ENCODE measurements around the gene KCNIP1.

Gene KCNIP1

GRCh38 chr5:170743876-170744212, 240.0 kb downstream of the KCNIP1 start:
- H4K8ac ChIP-seq (ENCODE audit: low read length), result no peak overlapping the region
- H3K9ac ChIP-seq (ENCODE audit: low read length), result no peak overlapping the region
- H4K91ac ChIP-seq (ENCODE audit: low read length), result no peak overlapping the region
- H2BK15ac ChIP-seq (ENCODE audit: low read depth, poor library complexity, severe bottlenecking), result no peak overlapping the region
- H3K4ac ChIP-seq (ENCODE audit: low read depth in 1 of 2, low read length in 2 of 2), result no peak overlapping the region
- no peak overlapping the region for H3K4me2 ChIP-seq (ENCODE audit: low read length, poor library complexity, severe bottlenecking)
- no peak overlapping the region for H2AK5ac ChIP-seq (ENCODE audit: low read length, severe bottlenecking)
- no peaks in the 10 kb centered on the region for H3K79me1 ChIP-seq (replicated peaks; ENCODE audit: low read length, poor library complexity, severe bottlenecking)
- H2BK12ac ChIP-seq (ENCODE audit: low read length in 2 of 2), result no peak overlapping the region
- no peak overlapping the region for H2BK120ac ChIP-seq (ENCODE audit: low read depth, low read length)
- H3K4me1 ChIP-seq (ENCODE audit: control insufficient read depth, insufficient read depth, low read depth, low read length), result peaks cover 8% of the 10 kb centered on the region
- H3K36me3 ChIP-seq (ENCODE audit: control insufficient read depth in 1 of 2, insufficient read depth in 2 of 2, low read depth in 1 of 2, low read length in 2 of 2), result no peaks in the 10 kb centered on the region
- no peak overlapping the region for H2BK5ac ChIP-seq (ENCODE audit: low read depth, low read length, poor library complexity, severe bottlenecking)
- H3K14ac ChIP-seq (ENCODE audit: low read length in 2 of 2), result no peak overlapping the region
- no peak overlapping the region for H2AFZ ChIP-seq (ENCODE audit: low read depth, low read length)
- no peak overlapping the region for H3K23ac ChIP-seq (ENCODE audit: low read length in 2 of 2)
- H3K27ac ChIP-seq (ENCODE audit: low read length, poor library complexity, severe bottlenecking), result no peak overlapping the region
- no peak for DNase-seq
- 16% methylated on average over 8 of the region's 12 CpGs for WGBS
- no peak overlapping the region for H3K18ac ChIP-seq (ENCODE audit: low read depth in 1 of 2, low read length in 2 of 2)
- H3K9me3 ChIP-seq (ENCODE audit: control insufficient read depth, low read length), result no peaks in the 10 kb centered on the region
- peaks cover 31 to 48% of the 10 kb centered on the region in 2 experiments for H3K27me3 ChIP-seq (ENCODE audit: control insufficient read depth in 1 of 2, insufficient read depth in 1 of 2, low read length in 2 of 2)
- no peak overlapping the region for H3K4me3 ChIP-seq (ENCODE audit: insufficient read depth in 1 of 2, low read depth in 1 of 2, low read length in 2 of 2)

GRCh38 chr5:170745481-170746071, 241.8 kb downstream of the KCNIP1 start:
- WGBS, result 43% methylated on average over 12 of the region's 12 CpGs
- no peak overlapping the region for H3K4me2 ChIP-seq (ENCODE audit: low read length, poor library complexity, severe bottlenecking)
- no peak overlapping the region for H2BK5ac ChIP-seq (ENCODE audit: low read depth, low read length, poor library complexity, severe bottlenecking)
- no peak overlapping the region for H2AFZ ChIP-seq (ENCODE audit: low read depth, low read length)
- no peak overlapping the region for H2BK15ac ChIP-seq (ENCODE audit: low read depth, poor library complexity, severe bottlenecking)
- no peak overlapping the region for H2AK5ac ChIP-seq (ENCODE audit: low read length, severe bottlenecking)
- H4K8ac ChIP-seq (ENCODE audit: low read length), result no peak overlapping the region
- peak; percentile 43 for DNase-seq
- H2BK120ac ChIP-seq (ENCODE audit: low read depth, low read length), result no peak overlapping the region
- no peak overlapping the region for H4K91ac ChIP-seq (ENCODE audit: low read length)
- H3K9me3 ChIP-seq (ENCODE audit: control insufficient read depth, low read length), result no peaks in the 10 kb centered on the region
- no peak overlapping the region for H2BK12ac ChIP-seq (ENCODE audit: low read length in 2 of 2)
- no peaks in the 10 kb centered on the region for H3K79me1 ChIP-seq (replicated peaks; ENCODE audit: low read length, poor library complexity, severe bottlenecking)
- H3K36me3 ChIP-seq (ENCODE audit: control insufficient read depth in 1 of 2, insufficient read depth in 2 of 2, low read depth in 1 of 2, low read length in 2 of 2), result no peaks in the 10 kb centered on the region
- H3K18ac ChIP-seq (ENCODE audit: low read depth in 1 of 2, low read length in 2 of 2), result no peak overlapping the region
- no peak overlapping the region for H3K27ac ChIP-seq (ENCODE audit: low read length, poor library complexity, severe bottlenecking)
- H3K14ac ChIP-seq (ENCODE audit: low read length in 2 of 2), result no peak overlapping the region
- H3K9ac ChIP-seq (ENCODE audit: low read length), result no peak overlapping the region
- H3K27me3 ChIP-seq (ENCODE audit: control insufficient read depth in 1 of 2, insufficient read depth in 1 of 2, low read length in 2 of 2), result peaks cover 35 to 53% of the 10 kb centered on the region in 2 experiments
- no peak overlapping the region for H3K4me3 ChIP-seq (ENCODE audit: insufficient read depth in 1 of 2, low read depth in 1 of 2, low read length in 2 of 2)
- no peak overlapping the region for H3K4ac ChIP-seq (ENCODE audit: low read depth in 1 of 2, low read length in 2 of 2)
- no peak overlapping the region for H3K23ac ChIP-seq (ENCODE audit: low read length in 2 of 2)
- H3K4me1 ChIP-seq (ENCODE audit: control insufficient read depth, insufficient read depth, low read depth, low read length), result peaks cover 8% of the 10 kb centered on the region

GRCh38 chr5:170746075-170746960, 242.5 kb downstream of the KCNIP1 start:
- Histone ChIP-seq H2BK12ac (ENCODE audit: low read length in 2 of 2) (no peak overlapping the region), H3K4ac (ENCODE audit: low read depth in 1 of 2, low read length in 2 of 2) (no peak overlapping the region), H2BK5ac (ENCODE audit: low read depth, low read length, poor library complexity, severe bottlenecking) (no peak overlapping the region), H3K23ac (ENCODE audit: low read length in 2 of 2) (no peak overlapping the region), H3K36me3 (ENCODE audit: control insufficient read depth in 1 of 2, insufficient read depth in 2 of 2, low read depth in 1 of 2, low read length in 2 of 2) (no peaks in the 10 kb centered on the region), H3K18ac (ENCODE audit: low read depth in 1 of 2, low read length in 2 of 2) (peak overlapping the region in 1 of 2 experiments; percentile 21), H2BK120ac (ENCODE audit: low read depth, low read length) (no peak overlapping the region), H4K91ac (ENCODE audit: low read length) (no peak overlapping the region), H3K9ac (ENCODE audit: low read length) (no peak overlapping the region), H3K4me2 (ENCODE audit: low read length, poor library complexity, severe bottlenecking) (no peak overlapping the region), H4K8ac (ENCODE audit: low read length) (no peak overlapping the region), H2AFZ (ENCODE audit: low read depth, low read length) (no peak overlapping the region), H2BK15ac (ENCODE audit: low read depth, poor library complexity, severe bottlenecking) (no peak overlapping the region), H3K27ac (ENCODE audit: low read length, poor library complexity, severe bottlenecking) (no peak overlapping the region), H2AK5ac (ENCODE audit: low read length, severe bottlenecking) (no peak overlapping the region), H3K14ac (ENCODE audit: low read length in 2 of 2) (no peak overlapping the region), H3K27me3 (ENCODE audit: control insufficient read depth in 1 of 2, insufficient read depth in 1 of 2, low read length in 2 of 2) (peaks cover 36 to 58% of the 10 kb centered on the region in 2 experiments), H3K9me3 (ENCODE audit: control insufficient read depth, low read length) (no peaks in the 10 kb centered on the region), H3K79me1 (replicated peaks; ENCODE audit: low read length, poor library complexity, severe bottlenecking) (no peaks in the 10 kb centered on the region), H3K4me1 (ENCODE audit: control insufficient read depth, insufficient read depth, low read depth, low read length) (peaks cover 8% of the 10 kb centered on the region), H3K4me3 (ENCODE audit: insufficient read depth in 1 of 2, low read depth in 1 of 2, low read length in 2 of 2) (no peak overlapping the region)
- no peak for DNase-seq
- 67% methylated on average over 14 of the region's 14 CpGs for WGBS

GRCh38 chr5:170746961-170747340, 243.1 kb downstream of the KCNIP1 start:
- H3K4me1 ChIP-seq (ENCODE audit: control insufficient read depth, insufficient read depth, low read depth, low read length), result peaks cover 8% of the 10 kb centered on the region
- DNase-seq, result no peak
- H2BK120ac ChIP-seq (ENCODE audit: low read depth, low read length), result no peak overlapping the region
- no peak overlapping the region for H2BK5ac ChIP-seq (ENCODE audit: low read depth, low read length, poor library complexity, severe bottlenecking)
- no peak overlapping the region for H2BK15ac ChIP-seq (ENCODE audit: low read depth, poor library complexity, severe bottlenecking)
- no peak overlapping the region for H2AK5ac ChIP-seq (ENCODE audit: low read length, severe bottlenecking)
- H3K36me3 ChIP-seq (ENCODE audit: control insufficient read depth in 1 of 2, insufficient read depth in 2 of 2, low read depth in 1 of 2, low read length in 2 of 2), result no peaks in the 10 kb centered on the region
- no peaks in the 10 kb centered on the region for H3K9me3 ChIP-seq (ENCODE audit: control insufficient read depth, low read length)
- H4K8ac ChIP-seq (ENCODE audit: low read length), result no peak overlapping the region
- no peak overlapping the region for H2BK12ac ChIP-seq (ENCODE audit: low read length in 2 of 2)
- no peak overlapping the region for H3K9ac ChIP-seq (ENCODE audit: low read length)
- no peak overlapping the region for H2AFZ ChIP-seq (ENCODE audit: low read depth, low read length)
- H3K4me2 ChIP-seq (ENCODE audit: low read length, poor library complexity, severe bottlenecking), result no peak overlapping the region
- H3K14ac ChIP-seq (ENCODE audit: low read length in 2 of 2), result no peak overlapping the region
- no peak overlapping the region for H3K18ac ChIP-seq (ENCODE audit: low read depth in 1 of 2, low read length in 2 of 2)
- H3K4ac ChIP-seq (ENCODE audit: low read depth in 1 of 2, low read length in 2 of 2), result no peak overlapping the region
- no peak overlapping the region for H3K23ac ChIP-seq (ENCODE audit: low read length in 2 of 2)
- H3K79me1 ChIP-seq (replicated peaks; ENCODE audit: low read length, poor library complexity, severe bottlenecking), result no peaks in the 10 kb centered on the region
- peaks cover 40 to 61% of the 10 kb centered on the region in 2 experiments for H3K27me3 ChIP-seq (ENCODE audit: control insufficient read depth in 1 of 2, insufficient read depth in 1 of 2, low read length in 2 of 2)
- no peak overlapping the region for H4K91ac ChIP-seq (ENCODE audit: low read length)
- no peak overlapping the region for H3K27ac ChIP-seq (ENCODE audit: low read length, poor library complexity, severe bottlenecking)
- no peak overlapping the region for H3K4me3 ChIP-seq (ENCODE audit: insufficient read depth in 1 of 2, low read depth in 1 of 2, low read length in 2 of 2)
- WGBS, result 94% methylated on average over 11 of the region's 11 CpGs
